HCT116 (cell line): ENCODE measurements around the gene IGFN1. TPM values are rescaled to one million over a fixed set of nuclear protein-coding genes. Genes with fewer than 3 reads are reported as not detected.

Experiments
- ATAC-seq: fragments of 200-7000 bp; cut with Tn5 transposase; 2 replicates; pipeline ENCODE4 v1.9.1; 2020; ENCODE audit warnings: mild to moderate bottlenecking, moderate library complexity
- BruUV-seq: library from RNA; stranded (reverse); fragments of 400-500 nt; replicated peaks from 2 replicates; lab custom pipeline; 2021; lab: Mats Ljungman, UMichigan
- CTCF ChIA-PET: fragments of 300-600 bp; sonication (Branson Sonifier 250); formaldehyde crosslinking; loops from one replicate; lab custom pipeline; 2021; ENCODE audit warnings: antibody characterized with exemption; lab: Charles Lee
- POLR2A ChIA-PET: fragments of 300-600, 350-600 bp; sonication (Branson Sonifier 250); formaldehyde crosslinking; loops from one replicate; lab custom pipeline; 2021; ENCODE audit warnings: antibody characterized with exemption; lab: Charles Lee
- RAD21 ChIA-PET, 2 experiments: fragments of 300-600 bp; sonication (Branson Sonifier 250); formaldehyde crosslinking; loops; one replicate each; lab custom pipeline; 2023; ENCODE audit warnings: low total read pairs in 2 of 2; ENCODE audit not compliant: uncharacterized antibody in 2 of 2, unreplicated experiment in 2 of 2, low non-redundant PET in 1 of 2; lab: Charles Lee
- DNase-seq: peaks from one replicate; pipeline ENCODE4 v3.0.0-alpha.2; 2010; ENCODE audit warnings: low read depth, low spot score
- H2AFZ ChIP-seq: fragments of 200-600 bp; shearing (Covaris generic), sonication (generic); 2 replicates; pipeline ENCODE4 v1.6.1; 2017; ENCODE audit warnings: low read depth, mixed run types, mixed read lengths, antibody characterized with exemption, low read length; ENCODE audit not compliant: poor library complexity, severe bottlenecking
- H3K27ac ChIP-seq: 2 replicates; pipeline ENCODE4 v1.5.1; 2012; ENCODE audit warnings: low read depth, low read length
- H3K27me3 ChIP-seq: fragments of 200-600 bp; sonication (generic); 2 replicates; pipeline ENCODE4 v1.6.1; 2016; ENCODE audit warnings: mixed run types, low read length, mixed read lengths; ENCODE audit not compliant: insufficient read depth
- H3K36me3 ChIP-seq, 2 experiments: fragments of 200-500 bp in 1 of 2; fragments of 200-600 bp in 1 of 2; sonication (Bioruptor generic) in 1 of 2; sonication (generic) in 1 of 2; 2 replicates each; pipeline versions ENCODE4 v1.5.1 to v1.6.1; 2014 to 2016; ENCODE audit warnings: low read length in 2 of 2, inconsistent platforms in 1 of 2, mixed read lengths in 1 of 2, mixed run types in 1 of 2; ENCODE audit not compliant: insufficient read depth in 2 of 2, control insufficient read depth in 1 of 2
- H3K4me1 ChIP-seq, 2 experiments: fragments of 200-600 bp in 1 of 2; sonication (generic) in 1 of 2; 2 replicates each; pipeline versions ENCODE4 v1.5.1 to v1.6.1; 2012 to 2017; ENCODE audit warnings: low read length in 2 of 2, inconsistent platforms in 1 of 2, mild to moderate bottlenecking in 1 of 2, mixed read lengths in 1 of 2, mixed run types in 1 of 2, moderate library complexity in 1 of 2; ENCODE audit not compliant: insufficient read depth in 2 of 2, control insufficient read depth in 1 of 2
- H3K4me2 ChIP-seq: fragments of 200-600 bp; sonication (generic); 2 replicates; pipeline ENCODE4 v1.6.1; 2017; ENCODE audit warnings: mixed run types, low read length, mixed read lengths
- H3K4me3 ChIP-seq, 2 experiments: fragments of 200-600 bp in 1 of 2; sonication (generic) in 1 of 2; replicated peaks in 1 of 2; 2 replicates each; pipeline ENCODE4 v1.5.1; 2011 to 2016; ENCODE audit warnings: low read length in 2 of 2, control low read depth in 1 of 2, low read depth in 1 of 2, mild to moderate bottlenecking in 1 of 2, mixed read lengths in 1 of 2, mixed run types in 1 of 2
- H3K79me2 ChIP-seq: fragments of 200-600 bp; sonication (generic); 2 replicates; pipeline ENCODE4 v1.6.1; 2017; ENCODE audit warnings: mild to moderate bottlenecking, mixed run types, low read length, moderate library complexity, mixed read lengths; ENCODE audit not compliant: insufficient read depth
- H3K9ac ChIP-seq: fragments of 200-600 bp; sonication (generic); 2 replicates; pipeline ENCODE4 v1.6.1; 2016; ENCODE audit warnings: low read length, mixed read lengths
- H3K9me2 ChIP-seq: fragments of 200-600 bp; sonication (generic), shearing (Covaris generic); 2 replicates; pipeline ENCODE4 v1.6.1; 2017; ENCODE audit warnings: mixed run types, mild to moderate bottlenecking, moderate library complexity; ENCODE audit not compliant: insufficient read depth
- H3K9me3 ChIP-seq, 2 experiments: fragments of 200-500 bp in 1 of 2; fragments of 200-600 bp in 1 of 2; sonication (Bioruptor generic) in 1 of 2; sonication (generic) in 1 of 2; 2 replicates each; pipeline ENCODE4 v1.6.1; 2014 to 2017; ENCODE audit warnings: low read length in 2 of 2, mixed read lengths in 2 of 2, inconsistent platforms in 1 of 2, low read depth in 1 of 2, mild to moderate bottlenecking in 1 of 2, mixed run types in 1 of 2, moderate library complexity in 1 of 2; ENCODE audit not compliant: control insufficient read depth in 1 of 2, insufficient read depth in 1 of 2
- H4K20me1 ChIP-seq: fragments of 200-600 bp; sonication (generic), shearing (Covaris generic); 2 replicates; pipeline ENCODE4 v1.6.1; 2017; ENCODE audit warnings: mixed run types, mild to moderate bottlenecking, moderate library complexity; ENCODE audit not compliant: insufficient read depth
- ELF1 ChIP-seq: IDR thresholded peaks from 2 replicates; pipeline ENCODE4 v1.6.1; 2012; ENCODE audit warnings: low read depth, borderline replicate concordance
- EZH2 ChIP-seq: fragments of 200-600 bp; sonication (generic); IDR thresholded peaks from 2 replicates; pipeline ENCODE4 v1.6.1; 2017; ENCODE audit warnings: antibody characterized with exemption, mixed run types
- FOSL1 ChIP-seq: IDR thresholded peaks from 2 replicates; pipeline ENCODE4 v1.6.1; 2012; ENCODE audit warnings: low read depth
- POLR2AphosphoS5 ChIP-seq: IDR thresholded peaks from 2 replicates; pipeline ENCODE4 v1.6.1; 2011; ENCODE audit warnings: mild to moderate bottlenecking, low read depth, low read length, moderate library complexity
- SRF ChIP-seq: IDR thresholded peaks from 2 replicates; pipeline ENCODE4 v1.6.1; 2012; ENCODE audit warnings: low read depth
- ZFX ChIP-seq: fragments of 450-650 bp; IDR thresholded peaks from 2 replicates; pipeline ENCODE4 v1.6.1; 2017
- intact Hi-C: fragments of 100-400 bp; cut with micrococcal nuclease; formaldehyde crosslinking; loops from 2 replicates; pipeline ENCODE4 v1.10.0; 2022
- total RNA-seq: library from RNA; stranded (reverse); gene quantifications from one replicate; pipeline ENCODE4 v1.2.1, GENCODE V29; 2021; ENCODE audit not compliant: unreplicated experiment
- TF ChIP-seq, protein P1 (sequence below), 3 experiments: fragments of 200-600 bp in 1 of 3; sonication (generic) in 1 of 3; IDR thresholded peaks in 2 of 3; conservative IDR thresholded peaks in 1 of 3; 2 replicates each; pipeline ENCODE4 v1.5.1; 2012 to 2017; ENCODE audit warnings: low read depth in 2 of 3, low read length in 2 of 3, antibody characterized with exemption in 1 of 3, borderline replicate concordance in 1 of 3, control low read depth in 1 of 3, mild to moderate bottlenecking in 1 of 3, mixed read lengths in 1 of 3, mixed run types in 1 of 3, moderate library complexity in 1 of 3; ENCODE audit not compliant: insufficient read depth in 1 of 3
- TF ChIP-seq, protein P2 (sequence below): IDR thresholded peaks from 2 replicates; pipeline ENCODE4 v1.6.1; 2012; ENCODE audit warnings: low read depth
- TF ChIP-seq, protein P3 (sequence below): IDR thresholded peaks from 2 replicates; pipeline ENCODE4 v1.6.1; 2011; ENCODE audit warnings: mild to moderate bottlenecking, low read length, moderate library complexity; ENCODE audit not compliant: insufficient replicate concordance; ENCODE audit errors: extremely low read depth

Gene IGFN1
- total RNA-seq, 1 experiment from 2014 or later: not detected

DNA sequence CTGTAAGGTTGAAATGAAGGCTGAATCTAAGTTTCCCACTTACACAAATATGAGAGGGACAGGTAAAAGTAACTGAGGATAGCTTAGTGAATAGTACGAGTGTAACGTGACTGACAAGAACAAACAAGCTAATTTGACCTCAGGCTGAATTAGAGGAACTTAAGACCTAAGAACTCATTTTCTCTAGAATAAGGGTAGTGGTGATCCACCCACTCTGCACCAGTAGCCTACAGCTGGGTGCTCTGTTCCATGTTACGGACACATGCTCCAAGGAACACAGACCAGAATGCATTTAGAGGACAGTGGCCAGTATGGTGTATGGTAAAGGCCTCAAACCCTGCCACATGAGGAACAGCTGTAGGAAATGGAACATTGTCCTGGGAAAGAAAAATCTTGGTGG, 21.4 kb upstream of the IGFN1 start:
- Histone ChIP-seq H4K20me1 (no peaks in the 10 kb centered on the region), H3K4me1 (peaks cover 9 to 16% of the 10 kb centered on the region in 2 experiments), H3K4me2 (no peak overlapping the region), H3K9ac (no peak overlapping the region), H3K27ac (no peak overlapping the region), H3K9me3 (no peaks in the 10 kb centered on the region), H3K27me3 (no peaks in the 10 kb centered on the region), H2AFZ (no peak overlapping the region), H3K9me2 (no peaks in the 10 kb centered on the region), H3K79me2 (no peaks in the 10 kb centered on the region), H3K36me3 (no peaks in the 10 kb centered on the region), H3K4me3 (no peak overlapping the region)
- BruUV-seq: no TSS peak
- ATAC-seq (no peak), DNase-seq (no peak)
- CTCF ChIA-PET: interaction anchor here (1.0 to 1.1 kb wide), 2 partner anchors 15 to 54 kb away, joined by 3 read pairs; partner anchors contain the start of gene TMEM9
- POLR2A ChIA-PET: interaction anchor here (0.6 to 1.2 kb wide), 2 partner anchors 15 to 148 kb away, joined by 4 to 6 read pairs; partner anchors contain the start of gene TMEM9
- no peak for TF ChIP-seq SRF
- TF ChIP-seq, protein P1, sequence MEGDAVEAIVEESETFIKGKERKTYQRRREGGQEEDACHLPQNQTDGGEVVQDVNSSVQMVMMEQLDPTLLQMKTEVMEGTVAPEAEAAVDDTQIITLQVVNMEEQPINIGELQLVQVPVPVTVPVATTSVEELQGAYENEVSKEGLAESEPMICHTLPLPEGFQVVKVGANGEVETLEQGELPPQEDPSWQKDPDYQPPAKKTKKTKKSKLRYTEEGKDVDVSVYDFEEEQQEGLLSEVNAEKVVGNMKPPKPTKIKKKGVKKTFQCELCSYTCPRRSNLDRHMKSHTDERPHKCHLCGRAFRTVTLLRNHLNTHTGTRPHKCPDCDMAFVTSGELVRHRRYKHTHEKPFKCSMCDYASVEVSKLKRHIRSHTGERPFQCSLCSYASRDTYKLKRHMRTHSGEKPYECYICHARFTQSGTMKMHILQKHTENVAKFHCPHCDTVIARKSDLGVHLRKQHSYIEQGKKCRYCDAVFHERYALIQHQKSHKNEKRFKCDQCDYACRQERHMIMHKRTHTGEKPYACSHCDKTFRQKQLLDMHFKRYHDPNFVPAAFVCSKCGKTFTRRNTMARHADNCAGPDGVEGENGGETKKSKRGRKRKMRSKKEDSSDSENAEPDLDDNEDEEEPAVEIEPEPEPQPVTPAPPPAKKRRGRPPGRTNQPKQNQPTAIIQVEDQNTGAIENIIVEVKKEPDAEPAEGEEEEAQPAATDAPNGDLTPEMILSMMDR (IDR thresholded peaks at IDR 0.05 in 2 of 3, conservative IDR thresholded peaks at IDR 0.05 in 1 of 3; ENCODE audit: borderline replicate concordance in 1 of 3, insufficient read depth in 1 of 3, low read depth in 2 of 3, low read length in 2 of 3): no peak
- TF ChIP-seq, protein P2, sequence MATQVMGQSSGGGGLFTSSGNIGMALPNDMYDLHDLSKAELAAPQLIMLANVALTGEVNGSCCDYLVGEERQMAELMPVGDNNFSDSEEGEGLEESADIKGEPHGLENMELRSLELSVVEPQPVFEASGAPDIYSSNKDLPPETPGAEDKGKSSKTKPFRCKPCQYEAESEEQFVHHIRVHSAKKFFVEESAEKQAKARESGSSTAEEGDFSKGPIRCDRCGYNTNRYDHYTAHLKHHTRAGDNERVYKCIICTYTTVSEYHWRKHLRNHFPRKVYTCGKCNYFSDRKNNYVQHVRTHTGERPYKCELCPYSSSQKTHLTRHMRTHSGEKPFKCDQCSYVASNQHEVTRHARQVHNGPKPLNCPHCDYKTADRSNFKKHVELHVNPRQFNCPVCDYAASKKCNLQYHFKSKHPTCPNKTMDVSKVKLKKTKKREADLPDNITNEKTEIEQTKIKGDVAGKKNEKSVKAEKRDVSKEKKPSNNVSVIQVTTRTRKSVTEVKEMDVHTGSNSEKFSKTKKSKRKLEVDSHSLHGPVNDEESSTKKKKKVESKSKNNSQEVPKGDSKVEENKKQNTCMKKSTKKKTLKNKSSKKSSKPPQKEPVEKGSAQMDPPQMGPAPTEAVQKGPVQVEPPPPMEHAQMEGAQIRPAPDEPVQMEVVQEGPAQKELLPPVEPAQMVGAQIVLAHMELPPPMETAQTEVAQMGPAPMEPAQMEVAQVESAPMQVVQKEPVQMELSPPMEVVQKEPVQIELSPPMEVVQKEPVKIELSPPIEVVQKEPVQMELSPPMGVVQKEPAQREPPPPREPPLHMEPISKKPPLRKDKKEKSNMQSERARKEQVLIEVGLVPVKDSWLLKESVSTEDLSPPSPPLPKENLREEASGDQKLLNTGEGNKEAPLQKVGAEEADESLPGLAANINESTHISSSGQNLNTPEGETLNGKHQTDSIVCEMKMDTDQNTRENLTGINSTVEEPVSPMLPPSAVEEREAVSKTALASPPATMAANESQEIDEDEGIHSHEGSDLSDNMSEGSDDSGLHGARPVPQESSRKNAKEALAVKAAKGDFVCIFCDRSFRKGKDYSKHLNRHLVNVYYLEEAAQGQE: no peak
- TF ChIP-seq EZH2: no peak
- no peak for TF ChIP-seq FOSL1
- no peak for TF ChIP-seq ZFX
- TF ChIP-seq POLR2AphosphoS5: no peak
- TF ChIP-seq, protein P3, sequence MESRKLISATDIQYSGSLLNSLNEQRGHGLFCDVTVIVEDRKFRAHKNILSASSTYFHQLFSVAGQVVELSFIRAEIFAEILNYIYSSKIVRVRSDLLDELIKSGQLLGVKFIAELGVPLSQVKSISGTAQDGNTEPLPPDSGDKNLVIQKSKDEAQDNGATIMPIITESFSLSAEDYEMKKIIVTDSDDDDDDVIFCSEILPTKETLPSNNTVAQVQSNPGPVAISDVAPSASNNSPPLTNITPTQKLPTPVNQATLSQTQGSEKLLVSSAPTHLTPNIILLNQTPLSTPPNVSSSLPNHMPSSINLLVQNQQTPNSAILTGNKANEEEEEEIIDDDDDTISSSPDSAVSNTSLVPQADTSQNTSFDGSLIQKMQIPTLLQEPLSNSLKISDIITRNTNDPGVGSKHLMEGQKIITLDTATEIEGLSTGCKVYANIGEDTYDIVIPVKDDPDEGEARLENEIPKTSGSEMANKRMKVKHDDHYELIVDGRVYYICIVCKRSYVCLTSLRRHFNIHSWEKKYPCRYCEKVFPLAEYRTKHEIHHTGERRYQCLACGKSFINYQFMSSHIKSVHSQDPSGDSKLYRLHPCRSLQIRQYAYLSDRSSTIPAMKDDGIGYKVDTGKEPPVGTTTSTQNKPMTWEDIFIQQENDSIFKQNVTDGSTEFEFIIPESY: no peak
- no peak for TF ChIP-seq ELF1
- RAD21 ChIA-PET: no interaction called here
- intact Hi-C loops: no loop called here
